Tibial nerve (tissue), 4 donors: Measurements from ENCODE around the gene STPG1.

ENCODE experiments used
- CTCF ChIP-seq, 5 experiments: fragments of 200-600 bp in 3 of 5; fragments of 450-650 bp in 2 of 5; sonication (generic) in 3 of 5; IDR thresholded peaks; one replicate each; pipeline ENCODE4 v1.5.1; 2016 to 2019; ENCODE audit warnings: antibody characterized with exemption in 5 of 5, mild to moderate bottlenecking in 3 of 5, moderate library complexity in 2 of 5
- EP300 ChIP-seq, 2 donors: sonication (generic); formaldehyde crosslinking; IDR thresholded peaks; one replicate each; pipeline ENCODE4 v1.6.1; 2017; ENCODE audit warnings: antibody characterized with exemption in 2 of 2, mild to moderate bottlenecking in 1 of 2
- POLR2A ChIP-seq, 2 donors: fragments of 450-650 bp; IDR thresholded peaks; one replicate each; pipeline ENCODE4 v1.6.1; 2017; ENCODE audit warnings: antibody characterized with exemption in 2 of 2, mild to moderate bottlenecking in 2 of 2, moderate library complexity in 2 of 2

GRCh38 chr1:24318615-24319311, 94.8 kb downstream of the STPG1 start:
- TF ChIP-seq CTCF (IDR thresholded peaks at IDR 0.05): no peak
- TF ChIP-seq POLR2A (IDR thresholded peaks at IDR 0.05): no peak
- TF ChIP-seq EP300 (IDR thresholded peaks at IDR 0.05): no peak
